ENCODE data around the gene DRAM1. TPM values are rescaled to one million over a fixed set of nuclear protein-coding genes. Genes with fewer than 3 reads are reported as not detected.

Gene DRAM1
- 28.0 and 31.1 TPM in 2 replicates for polyA plus RNA-seq (2011; rRNA removed)
- 7.8 and 11.0 TPM in 2 replicates for polyA plus RNA-seq (2012; cell fraction: cytosol; rRNA removed)
- polyA plus RNA-seq (2012; cell fraction: nucleus; rRNA removed) = 3.5 and 5.3 TPM in 2 replicates
- 39.1 to 41.2 TPM (median 41.0 TPM) in 3 replicates for polyA plus RNA-seq (2017; fragmentation: RNase III; extraction: RNeasy Plus Mini Kit Qiagen cat#74134 plus additional on column Dnase treatment)
- 15.9 and 18.7 TPM in 2 replicates for polyA minus RNA-seq (2011; rRNA and poly(A)+ RNA removed)

GRCh38 chr12:101876861-101877805 lies at the start of gene DRAM1:
DRAM1 (plus strand) TSS chr12:101877580; CDS start chr12:101877790, 210 bp downstream.
- POLR2A ChIA-PET = interaction anchor here (0.6 to 1.4 kb wide), 5 partner anchors 9 to 926 kb away, joined by 3 to 14 read pairs (median 4); no protein-coding TSS in a partner anchor
- no peak for FAIRE-seq
- H3K9me3 ChIP-seq = no peaks in the 10 kb centered on the region
- peak; percentile 91 to 94 for ATAC-seq
- H3K4me3 ChIP-seq = peak within 1 kb of the TSS; percentile 79
- WGBS (ENCODE audit: missing lambda C conversion rate) = 2% methylated on average over 53 of the region's 105 CpGs
- CTCF ChIA-PET = interaction anchor here (0.5 to 1.9 kb wide), 4 partner anchors 22 to 46 kb away, joined by 3 to 4 read pairs (median 3); partner anchors contain the start of gene GNPTAB
- H3K4me2 ChIP-seq = peak within 1 kb of the TSS; percentile 85
- peak within 1 kb of the TSS; percentile 94 to 97 for H3K27ac ChIP-seq
- peak; percentile 62 to 92 for DNase-seq (ENCODE audit: low read depth in 1 of 2, low spot score in 1 of 2)
- H3K4me1 ChIP-seq = peaks cover 11% of the 10 kb centered on the region; the same call in 1 of the 3 replicates
- 0 out of 2 replicates have a peak, but pooled peaks have one; percentile 34 for TF ChIP-seq RARB (CRISPR knock-in tag; IDR thresholded peaks at IDR 0.05)
- TF ChIP-seq SMC3 (IDR thresholded peaks at IDR 0.05) = no peak; the same call in 2 of the 3 replicates
- TF ChIP-seq POLR2A (IDR thresholded peaks at IDR 0.05; ENCODE audit: low read length) = peak; percentile 42; the same call in 1 of the 2 replicates
- TF ChIP-seq EHF (CRISPR knock-in tag; IDR thresholded peaks at IDR 0.05) = no peak
- no peak for TF ChIP-seq NFE2L2 (conservative IDR thresholded peaks at IDR 0.05; ENCODE audit: low read length)
- TF ChIP-seq GATA3 (IDR thresholded peaks at IDR 0.05; ENCODE audit: borderline replicate concordance) = peak; percentile 47; the same call in 1 of the 2 replicates
- 0 out of 3 replicates have a peak, but pooled peaks have one; percentile 20 for TF ChIP-seq CTCF (IDR thresholded peaks at IDR 0.05)
- no peak for TF ChIP-seq ESRRA (IDR thresholded peaks at IDR 0.05; ENCODE audit: borderline replicate concordance, low read length)
- no peak for TF ChIP-seq ELK1 (IDR thresholded peaks at IDR 0.05; ENCODE audit: low read depth, low read length)
- peak; percentile 99 for TF ChIP-seq CEBPB (IDR thresholded peaks at IDR 0.05)
- no peak; the same call in 1 of the 2 replicates for TF ChIP-seq MYC (IDR thresholded peaks at IDR 0.05; ENCODE audit: borderline replicate concordance, low read length)
- peak; percentile 65; the same call in 1 of the 2 replicates for TF ChIP-seq HOXB5 (CRISPR knock-in tag; IDR thresholded peaks at IDR 0.05)
- TF ChIP-seq FOSB (CRISPR knock-in tag; IDR thresholded peaks at IDR 0.05) = 0 out of 2 replicates have a peak, but pooled peaks have one; percentile 18
- TF ChIP-seq KDM5A (IDR thresholded peaks at IDR 0.05) = no peak
- TF ChIP-seq NPAS2 (CRISPR knock-in tag; IDR thresholded peaks at IDR 0.05; ENCODE audit: borderline replicate concordance) = no peak
- TF ChIP-seq HMGXB4 (CRISPR knock-in tag; IDR thresholded peaks at IDR 0.05; ENCODE audit: borderline replicate concordance) = peak; percentile 42; the same call in 1 of the 2 replicates
- no peak for TF ChIP-seq BHLHE40 (IDR thresholded peaks at IDR 0.05; ENCODE audit: low read depth, low read length)
- 0 out of 2 replicates have a peak, but pooled peaks have one; percentile 49 for TF ChIP-seq ZSCAN20 (CRISPR knock-in tag; IDR thresholded peaks at IDR 0.05)
- TF ChIP-seq RCOR1 (IDR thresholded peaks at IDR 0.05; ENCODE audit: low read depth, low read length) = 0 out of 2 replicates have a peak, but pooled peaks have one; percentile 51
- no peak for TF ChIP-seq CHD2 (IDR thresholded peaks at IDR 0.05; ENCODE audit: low read length, partially characterized antibody)
- TF ChIP-seq ZFP36 (IDR thresholded peaks at IDR 0.05; ENCODE audit: borderline replicate concordance, partially characterized antibody) = no peak
- TF ChIP-seq HOXA7 (CRISPR knock-in tag; IDR thresholded peaks at IDR 0.05) = no peak
- no peak for TF ChIP-seq NR3C1 (IDR thresholded peaks at IDR 0.05)
- no peak for TF ChIP-seq RFX5 (IDR thresholded peaks at IDR 0.05)
- 0 out of 2 replicates have a peak, but pooled peaks have one; percentile 55 for TF ChIP-seq HEYL (CRISPR knock-in tag; IDR thresholded peaks at IDR 0.05)
- TF ChIP-seq KDM1A (IDR thresholded peaks at IDR 0.05; ENCODE audit: low read depth) = peak; percentile 18; the same call in 1 of the 2 replicates
- TF ChIP-seq FOSL2 (IDR thresholded peaks at IDR 0.05) = no peak
- TF ChIP-seq FOSL2 (CRISPR knock-in tag; IDR thresholded peaks at IDR 0.05) = 0 out of 2 replicates have a peak, but pooled peaks have one; percentile 3
- TF ChIP-seq PBX3 (IDR thresholded peaks at IDR 0.05) = no peak
- TF ChIP-seq FOXS1 (CRISPR knock-in tag; IDR thresholded peaks at IDR 0.05) = no peak
- TF ChIP-seq E2F6 (IDR thresholded peaks at IDR 0.05; ENCODE audit: borderline replicate concordance, low read depth) = peak; percentile 95
- TF ChIP-seq HES2 (IDR thresholded peaks at IDR 0.05) = peak; percentile 69; the same call in 1 of the 2 replicates
- no peak for TF ChIP-seq CBX8 (IDR thresholded peaks at IDR 0.05)

Data from A549 (cell line).